Sigmoid colon (tissue), 4 donors: Measurements from ENCODE around the gene TIMP3.

Experiments used
- CTCF ChIP-seq, 4 experiments: fragments of 450-650 bp in 3 of 4; fragments of 200-600 bp in 1 of 4; IDR thresholded peaks; one replicate each; pipeline ENCODE4 v1.5.1; 2016 to 2019; ENCODE audit warnings: antibody characterized with exemption in 4 of 4, mild to moderate bottlenecking in 3 of 4, moderate library complexity in 2 of 4
- POLR2A ChIP-seq, 2 donors: fragments of 450-650 bp; IDR thresholded peaks; one replicate each; pipeline ENCODE4 v1.6.1; 2016; ENCODE audit warnings: antibody characterized with exemption in 2 of 2, mild to moderate bottlenecking in 2 of 2, moderate library complexity in 2 of 2
- POLR2AphosphoS5 ChIP-seq, 4 donors: sonication (generic); formaldehyde crosslinking; IDR thresholded peaks; one replicate each; pipeline ENCODE4 v1.6.1; 2017; ENCODE audit warnings: antibody characterized with exemption in 4 of 4

- no peak for TF ChIP-seq POLR2A (IDR thresholded peaks at IDR 0.05)
- TF ChIP-seq CTCF (IDR thresholded peaks at IDR 0.05): no peak
- peak in 2 of 4 donors; percentile 13 to 35 for TF ChIP-seq POLR2AphosphoS5 (IDR thresholded peaks at IDR 0.05)
These were observed 12.4 kb upstream of the TIMP3 start for GRCh38 chr22:32788904-32789624.
